Activated naive CD4-positive, alpha-beta T cell treated with anti-CD3 and anti-CD28 coated beads, Interleukin-2, amount 50 U/mL, for 24 hours (primary cell): Measurements from ENCODE around the gene GAD1.
A peak's percentile ranks its signal among the peaks of the same experiment; 100 is the strongest.

Experiments used
- H3K27ac Mint-ChIP-seq: one replicate; pipeline ENCODE4 v1.8.0; 2021; ENCODE audit warnings: mild to moderate bottlenecking, mixed read lengths
- H3K27me3 Mint-ChIP-seq: one replicate; pipeline ENCODE4 v1.8.0; 2021; ENCODE audit warnings: mixed read lengths
- H3K36me3 Mint-ChIP-seq: one replicate; pipeline ENCODE4 v1.8.0; 2021; ENCODE audit warnings: mixed read lengths
- H3K4me1 Mint-ChIP-seq: one replicate; pipeline ENCODE4 v1.8.0; 2021; ENCODE audit warnings: mixed read lengths
- H3K4me3 Mint-ChIP-seq: one replicate; pipeline ENCODE4 v1.8.0; 2021; ENCODE audit warnings: mild to moderate bottlenecking, mixed read lengths
- H3K9me3 Mint-ChIP-seq: one replicate; pipeline ENCODE4 v1.8.0; 2021; ENCODE audit warnings: mixed read lengths

The GAD1 gene

GRCh38 chr2:170823898-170824215 lies 7.2 kb downstream of the GAD1 start:
- peaks cover 60% of the 10 kb centered on the region for H3K27me3 Mint-ChIP-seq
- no peaks in the 10 kb centered on the region for H3K9me3 Mint-ChIP-seq
- H3K27ac Mint-ChIP-seq, result no peak overlapping the region
- no peak overlapping the region for H3K4me3 Mint-ChIP-seq
- H3K36me3 Mint-ChIP-seq, result no peaks in the 10 kb centered on the region
- H3K4me1 Mint-ChIP-seq, result peaks cover 29% of the 10 kb centered on the region

- Mint-ChIP-seq H3K27me3 (peaks cover 57% of the 10 kb centered on the region), H3K27ac (no peak overlapping the region), H3K4me1 (peaks cover 27% of the 10 kb centered on the region), H3K36me3 (no peaks in the 10 kb centered on the region), H3K9me3 (no peaks in the 10 kb centered on the region), H3K4me3 (peak overlapping the region; percentile 58)
Measured at GRCh38 chr2:170824526-170825015, 7.9 kb downstream of the GAD1 start.

- Mint-ChIP-seq H3K27me3 (peaks cover 42% of the 10 kb centered on the region), H3K9me3 (no peaks in the 10 kb centered on the region), H3K36me3 (no peaks in the 10 kb centered on the region), H3K27ac (no peak overlapping the region), H3K4me3 (no peak overlapping the region), H3K4me1 (no peaks in the 10 kb centered on the region)
Measured at GRCh38 chr2:170827841-170828532, 11.3 kb downstream of the GAD1 start.

- Mint-ChIP-seq H3K4me1 (no peaks in the 10 kb centered on the region), H3K4me3 (no peak overlapping the region), H3K27ac (no peak overlapping the region), H3K27me3 (peaks cover 42% of the 10 kb centered on the region), H3K9me3 (no peaks in the 10 kb centered on the region), H3K36me3 (no peaks in the 10 kb centered on the region)
Measured at GRCh38 chr2:170828533-170828916, 11.8 kb downstream of the GAD1 start.

DNA sequence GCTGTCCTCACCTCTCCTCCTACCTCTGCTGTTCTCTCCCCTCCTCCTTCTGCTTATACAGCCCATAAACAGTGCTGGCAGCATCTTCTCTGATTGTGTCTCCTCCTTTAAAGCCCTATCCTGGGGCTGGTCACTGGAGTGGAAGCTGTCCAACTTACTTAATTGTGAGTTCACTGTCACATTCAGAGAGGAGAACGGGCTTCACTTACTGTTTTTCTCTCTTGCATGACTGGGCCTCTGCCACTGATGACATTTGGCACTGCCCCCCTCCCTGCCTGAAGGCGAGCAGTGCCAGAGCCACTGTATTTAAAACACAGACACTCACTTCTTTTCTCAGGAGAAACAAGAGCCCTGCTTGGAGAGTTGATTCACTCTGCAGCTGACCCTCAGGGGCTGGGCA lies 12.3 kb downstream of the GAD1 start:
- Mint-ChIP-seq H3K27me3 (peaks cover 39% of the 10 kb centered on the region), H3K4me3 (no peak overlapping the region), H3K9me3 (no peaks in the 10 kb centered on the region), H3K36me3 (no peaks in the 10 kb centered on the region), H3K27ac (no peak overlapping the region), H3K4me1 (no peaks in the 10 kb centered on the region)

DNA sequence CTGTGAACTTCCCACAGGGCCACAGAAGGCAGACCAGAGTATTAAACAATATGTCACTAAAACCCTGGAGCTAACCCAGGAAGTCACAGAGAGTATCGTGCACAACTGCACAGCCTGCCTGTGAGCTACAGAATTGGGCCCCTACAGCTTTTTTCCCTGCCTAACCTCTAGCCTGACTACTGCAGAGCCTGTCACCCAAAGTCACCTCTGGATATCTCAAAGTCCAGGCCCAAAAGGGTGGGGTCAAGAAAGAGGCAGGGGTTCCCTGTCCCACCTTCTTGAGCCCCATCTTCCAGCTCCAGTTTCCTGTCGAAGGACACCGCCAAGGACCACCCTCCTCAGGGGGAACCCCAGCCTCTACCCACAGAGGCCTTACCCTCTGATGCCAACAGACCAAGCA lies 13.5 kb downstream of the GAD1 start:
- H3K27me3 Mint-ChIP-seq, result peaks cover 28% of the 10 kb centered on the region
- no peaks in the 10 kb centered on the region for H3K4me1 Mint-ChIP-seq
- no peaks in the 10 kb centered on the region for H3K36me3 Mint-ChIP-seq
- no peak overlapping the region for H3K27ac Mint-ChIP-seq
- no peaks in the 10 kb centered on the region for H3K9me3 Mint-ChIP-seq
- no peak overlapping the region for H3K4me3 Mint-ChIP-seq

DNA sequence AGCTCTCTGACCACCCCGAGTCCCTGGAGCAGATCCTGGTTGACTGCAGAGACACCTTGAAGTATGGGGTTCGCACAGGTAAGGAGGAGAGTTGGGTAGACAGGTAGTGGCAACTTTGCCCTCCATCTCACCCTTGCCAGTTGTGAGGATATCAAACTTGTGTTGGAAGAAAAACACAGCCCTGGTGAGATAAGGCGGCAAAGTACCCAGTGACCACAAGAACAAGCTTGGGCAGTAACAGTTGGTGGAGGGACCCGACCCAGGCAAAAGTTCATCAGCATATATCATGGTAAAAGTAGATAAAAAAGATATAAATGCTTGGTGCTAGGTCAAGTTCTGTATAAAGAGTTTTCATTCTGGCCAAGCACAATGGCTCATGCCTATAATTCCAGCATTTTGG lies 14.4 kb downstream of the GAD1 start:
- Mint-ChIP-seq H3K9me3 (no peaks in the 10 kb centered on the region), H3K27ac (no peak overlapping the region), H3K36me3 (no peaks in the 10 kb centered on the region), H3K4me3 (no peak overlapping the region), H3K27me3 (peaks cover 25% of the 10 kb centered on the region), H3K4me1 (no peaks in the 10 kb centered on the region)

DNA sequence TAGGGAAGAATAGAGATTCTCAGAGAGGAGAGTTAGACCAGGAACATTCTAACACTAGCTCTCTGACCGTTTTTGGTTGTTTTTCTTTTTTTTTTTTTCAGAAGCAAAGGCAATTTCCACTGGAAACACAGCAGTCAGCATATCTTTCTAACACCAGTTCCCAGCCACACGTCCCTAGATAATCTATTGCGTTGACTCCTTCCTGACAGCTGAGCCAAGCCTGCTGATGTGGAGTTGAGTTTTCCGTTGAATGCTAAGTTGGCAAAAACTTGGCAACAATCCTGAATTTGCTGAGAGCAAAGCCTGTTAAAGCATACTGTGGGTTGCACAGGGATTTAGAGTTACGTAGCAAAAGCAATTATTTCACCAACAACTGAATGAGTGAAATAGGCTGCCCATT lies 19.3 kb downstream of the GAD1 start:
- no peak overlapping the region for H3K27ac Mint-ChIP-seq
- no peak overlapping the region for H3K4me3 Mint-ChIP-seq
- H3K4me1 Mint-ChIP-seq, result no peaks in the 10 kb centered on the region
- no peaks in the 10 kb centered on the region for H3K9me3 Mint-ChIP-seq
- peaks cover 4% of the 10 kb centered on the region for H3K27me3 Mint-ChIP-seq
- H3K36me3 Mint-ChIP-seq, result no peaks in the 10 kb centered on the region

DNA sequence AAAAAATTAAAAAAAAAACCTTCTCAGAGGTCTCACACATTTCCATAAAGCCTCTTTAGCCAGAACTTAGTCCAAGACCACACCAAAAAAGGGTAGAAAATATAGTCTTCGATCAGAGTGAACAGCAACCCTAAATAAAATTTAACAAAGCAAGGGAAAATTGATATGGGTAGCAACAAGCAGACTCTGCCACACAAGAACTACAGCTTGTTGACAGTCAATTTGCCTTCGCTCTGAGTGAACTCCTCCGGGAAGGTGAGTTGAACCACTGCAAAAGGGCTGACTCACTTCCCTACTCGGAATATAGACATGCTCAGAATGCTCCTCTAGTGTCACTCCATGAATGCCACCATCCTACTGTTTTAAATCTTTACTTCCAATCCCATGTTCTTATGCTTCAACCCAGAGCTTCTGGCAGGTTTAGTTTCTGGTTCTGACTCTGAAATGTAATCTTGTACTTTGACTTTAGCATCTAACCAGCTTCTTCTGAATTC lies 24.1 kb downstream of the GAD1 start:
- no peak overlapping the region for H3K27ac Mint-ChIP-seq
- H3K27me3 Mint-ChIP-seq, result peaks cover 2% of the 10 kb centered on the region
- H3K4me3 Mint-ChIP-seq, result no peak overlapping the region
- H3K36me3 Mint-ChIP-seq, result no peaks in the 10 kb centered on the region
- peaks cover 16% of the 10 kb centered on the region for H3K4me1 Mint-ChIP-seq
- no peaks in the 10 kb centered on the region for H3K9me3 Mint-ChIP-seq

GRCh38 chr2:170842785-170843184 lies 26.1 kb downstream of the GAD1 start:
- peaks cover 16% of the 10 kb centered on the region for H3K4me1 Mint-ChIP-seq
- no peaks in the 10 kb centered on the region for H3K36me3 Mint-ChIP-seq
- peaks cover 2% of the 10 kb centered on the region for H3K27me3 Mint-ChIP-seq
- no peak overlapping the region for H3K4me3 Mint-ChIP-seq
- H3K9me3 Mint-ChIP-seq, result no peaks in the 10 kb centered on the region
- peak overlapping the region; percentile 2 for H3K27ac Mint-ChIP-seq

GRCh38 chr2:170843656-170844055 lies 27.0 kb downstream of the GAD1 start:
- Mint-ChIP-seq H3K4me1 (peaks cover 16% of the 10 kb centered on the region), H3K36me3 (no peaks in the 10 kb centered on the region), H3K9me3 (no peaks in the 10 kb centered on the region), H3K27ac (no peak overlapping the region), H3K4me3 (no peak overlapping the region), H3K27me3 (peaks cover 2% of the 10 kb centered on the region)

DNA sequence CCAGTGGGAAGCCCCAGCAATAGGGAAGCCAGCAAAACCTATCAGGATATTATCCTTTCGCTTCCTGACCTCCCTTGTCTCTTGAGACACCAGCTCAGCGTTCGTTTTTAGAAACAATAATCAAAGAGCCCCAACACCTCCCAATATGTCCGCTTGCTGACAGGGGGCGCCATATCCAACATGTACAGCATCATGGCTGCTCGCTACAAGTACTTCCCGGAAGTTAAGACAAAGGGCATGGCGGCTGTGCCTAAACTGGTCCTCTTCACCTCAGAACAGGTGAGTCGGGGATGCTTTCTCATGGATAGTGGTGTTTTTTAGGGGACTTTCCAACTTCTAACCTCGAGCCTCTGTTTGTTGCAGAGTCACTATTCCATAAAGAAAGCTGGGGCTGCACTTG lies 28.7 kb downstream of the GAD1 start:
- Mint-ChIP-seq H3K9me3 (no peaks in the 10 kb centered on the region), H3K36me3 (no peaks in the 10 kb centered on the region), H3K27ac (no peak overlapping the region), H3K4me3 (no peak overlapping the region), H3K4me1 (peaks cover 16% of the 10 kb centered on the region), H3K27me3 (no peaks in the 10 kb centered on the region)

DNA sequence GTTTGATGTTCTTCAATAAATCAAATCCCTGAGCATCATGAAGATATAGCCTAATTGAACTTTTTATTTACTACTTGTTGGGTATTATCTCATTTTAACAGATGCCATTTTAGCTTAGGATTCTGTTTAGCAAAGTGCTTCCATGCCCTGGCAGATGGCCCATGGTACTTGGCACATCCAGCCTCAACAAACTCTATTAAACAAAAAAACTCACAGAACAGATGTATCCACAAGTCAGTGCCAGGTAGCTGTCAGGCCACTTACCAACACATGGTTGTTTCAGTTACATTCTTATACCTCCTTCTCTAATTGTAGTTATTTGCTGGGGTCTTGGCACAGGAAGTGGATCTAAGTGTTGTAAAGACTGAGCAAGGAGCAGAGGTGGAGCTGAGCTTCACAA lies 29.6 kb downstream of the GAD1 start:
- Mint-ChIP-seq H3K27me3 (no peaks in the 10 kb centered on the region), H3K9me3 (no peaks in the 10 kb centered on the region)

GRCh38 chr2:170847716-170848115 lies 31.0 kb downstream of the GAD1 start:
- Mint-ChIP-seq H3K9me3 (no peaks in the 10 kb centered on the region), H3K4me3 (no peak overlapping the region), H3K4me1 (peaks cover 15% of the 10 kb centered on the region), H3K27ac (no peak overlapping the region), H3K36me3 (no peaks in the 10 kb centered on the region), H3K27me3 (no peaks in the 10 kb centered on the region)

More for the DNA sequence above, 29.6 kb downstream of the GAD1 start:
- Mint-ChIP-seq H3K4me1 (peaks cover 16% of the 10 kb centered on the region), H3K4me3 (no peak overlapping the region), H3K36me3 (no peaks in the 10 kb centered on the region), H3K27ac (no peak overlapping the region)

- Mint-ChIP-seq H3K27ac (no peak overlapping the region), H3K9me3 (no peaks in the 10 kb centered on the region), H3K27me3 (no peaks in the 10 kb centered on the region), H3K36me3 (no peaks in the 10 kb centered on the region), H3K4me1 (peaks cover 7% of the 10 kb centered on the region), H3K4me3 (no peak overlapping the region)
Measured at GRCh38 chr2:170848587-170848986, 31.9 kb downstream of the GAD1 start.

DNA sequence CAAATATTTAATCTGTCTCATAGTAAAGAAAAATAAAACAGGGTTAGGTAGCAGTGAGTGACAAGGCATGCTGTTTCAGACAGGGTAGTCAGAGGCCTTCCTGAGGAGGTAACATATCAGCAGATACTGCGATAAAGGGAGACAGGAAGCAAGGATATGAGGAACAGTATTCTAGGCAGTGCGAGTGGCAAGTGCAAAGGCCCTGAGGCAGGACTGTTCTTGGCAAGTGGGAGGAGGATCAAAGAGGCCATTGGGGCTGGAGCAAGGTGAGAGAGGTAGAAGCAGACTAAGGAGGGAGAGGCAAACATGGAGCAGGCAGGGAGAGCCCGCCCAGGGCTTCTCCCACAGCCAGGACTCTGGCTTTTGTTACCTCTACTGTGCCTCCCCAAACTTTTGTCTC lies 33.6 kb downstream of the GAD1 start:
- no peaks in the 10 kb centered on the region for H3K4me1 Mint-ChIP-seq
- no peaks in the 10 kb centered on the region for H3K27me3 Mint-ChIP-seq
- no peaks in the 10 kb centered on the region for H3K9me3 Mint-ChIP-seq
- H3K4me3 Mint-ChIP-seq, result no peak overlapping the region
- no peak overlapping the region for H3K27ac Mint-ChIP-seq
- H3K36me3 Mint-ChIP-seq, result no peaks in the 10 kb centered on the region

- H3K9me3 Mint-ChIP-seq, result no peaks in the 10 kb centered on the region
- no peaks in the 10 kb centered on the region for H3K27me3 Mint-ChIP-seq
- H3K4me3 Mint-ChIP-seq, result no peak overlapping the region
- H3K27ac Mint-ChIP-seq, result no peak overlapping the region
- H3K36me3 Mint-ChIP-seq, result peaks cover 2% of the 10 kb centered on the region
- H3K4me1 Mint-ChIP-seq, result no peaks in the 10 kb centered on the region
Measured at GRCh38 chr2:170851635-170852034, 34.9 kb downstream of the GAD1 start.
